ENCODE data around the gene ZFP3. TPM values are rescaled to one million over a fixed set of nuclear protein-coding genes. Genes with fewer than 3 reads are reported as not detected.
A peak's percentile ranks its signal among the peaks of the same experiment; 100 is the strongest.
"Not testable (repeated sequence)": the region's sequence is repeated elsewhere in the genome, so short reads cannot be mapped to it uniquely, and the experiment has no call there.

ZFP3 gene
- total RNA-seq, 1 experiment from 2014 or later, result 0.11 TPM

DNA sequence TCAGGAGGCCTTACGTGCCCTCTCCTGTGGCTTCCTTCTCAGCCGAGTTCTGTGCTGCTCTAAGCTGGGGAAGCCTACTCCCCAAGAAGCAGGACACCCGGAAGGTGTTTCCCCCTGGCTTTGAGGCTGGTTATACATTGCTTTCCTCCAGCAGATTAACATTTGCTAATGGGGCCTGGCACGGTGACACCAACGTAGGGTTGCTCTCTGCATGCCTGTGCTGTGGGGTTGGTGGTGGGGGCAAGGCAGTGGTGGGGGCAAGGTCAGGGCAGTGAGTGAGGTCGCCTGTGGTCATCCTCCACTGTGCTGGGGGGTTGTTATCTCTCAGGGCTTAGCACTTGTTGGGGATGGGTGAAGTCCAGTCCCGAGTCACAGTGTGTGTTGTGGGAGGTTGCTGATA, 41.8 kb downstream of the ZFP3 start:
- no peak overlapping the region for H3K27ac ChIP-seq (ENCODE audit: insufficient read length, low read depth, low read length)
- H2AK5ac ChIP-seq (ENCODE audit: insufficient read length, low read length), result no peak overlapping the region
- H2BK15ac ChIP-seq (ENCODE audit: low read depth, low read length), result no peak overlapping the region
- no peak overlapping the region for H4K8ac ChIP-seq (replicated peaks; ENCODE audit: insufficient read length, low read depth, low read length)
- H3K23ac ChIP-seq (ENCODE audit: insufficient read length, low read depth, low read length), result no peak overlapping the region
- no peak overlapping the region for H4K5ac ChIP-seq (ENCODE audit: insufficient read length, low read depth, low read length)
- H3K4me1 Mint-ChIP-seq, result peaks cover 6% of the 10 kb centered on the region in 2 experiments; a peak in 3 of 4 replicates
- no peaks in the 10 kb centered on the region; the same call in 1 of the 2 replicates for H3K27me3 ChIP-seq (ENCODE audit: insufficient read depth, low read length)
- no peaks in the 10 kb centered on the region for H4K20me1 ChIP-seq (ENCODE audit: control insufficient read depth, insufficient read depth, insufficient read length)
- no peak overlapping the region for H3K4ac ChIP-seq (ENCODE audit: low read depth, low read length)
- H3K79me2 ChIP-seq (ENCODE audit: insufficient read depth, low read length), result no peaks in the 10 kb centered on the region
- H2BK5ac ChIP-seq (ENCODE audit: insufficient read length, low read length), result no peak overlapping the region
- H2BK20ac ChIP-seq (ENCODE audit: low read depth, low read length, poor library complexity, severe bottlenecking), result no peak overlapping the region
- H3K36me3 Mint-ChIP-seq (ENCODE audit: insufficient read depth in 1 of 3, low read depth in 3 of 3), result peaks cover 0 to 8% (median 6%) of the 10 kb centered on the region in 3 experiments; a peak in 3 of 7 replicates
- no peak overlapping the region for H3K18ac ChIP-seq (ENCODE audit: insufficient read length, low read depth, low read length)
- H3K27ac Mint-ChIP-seq, result peak overlapping the region in 1 of 3 experiments; percentile 62; a peak in 1 of 7 replicates
- H3K56ac ChIP-seq (ENCODE audit: insufficient read length, low read depth, low read length), result no peak overlapping the region
- H3K79me1 ChIP-seq (ENCODE audit: insufficient read depth, low read depth, low read length, poor library complexity, severe bottlenecking), result no peaks in the 10 kb centered on the region
- no peak overlapping the region for H2BK12ac ChIP-seq (ENCODE audit: insufficient read length, low read depth, low read length)
- TF ChIP-seq, protein P1, sequence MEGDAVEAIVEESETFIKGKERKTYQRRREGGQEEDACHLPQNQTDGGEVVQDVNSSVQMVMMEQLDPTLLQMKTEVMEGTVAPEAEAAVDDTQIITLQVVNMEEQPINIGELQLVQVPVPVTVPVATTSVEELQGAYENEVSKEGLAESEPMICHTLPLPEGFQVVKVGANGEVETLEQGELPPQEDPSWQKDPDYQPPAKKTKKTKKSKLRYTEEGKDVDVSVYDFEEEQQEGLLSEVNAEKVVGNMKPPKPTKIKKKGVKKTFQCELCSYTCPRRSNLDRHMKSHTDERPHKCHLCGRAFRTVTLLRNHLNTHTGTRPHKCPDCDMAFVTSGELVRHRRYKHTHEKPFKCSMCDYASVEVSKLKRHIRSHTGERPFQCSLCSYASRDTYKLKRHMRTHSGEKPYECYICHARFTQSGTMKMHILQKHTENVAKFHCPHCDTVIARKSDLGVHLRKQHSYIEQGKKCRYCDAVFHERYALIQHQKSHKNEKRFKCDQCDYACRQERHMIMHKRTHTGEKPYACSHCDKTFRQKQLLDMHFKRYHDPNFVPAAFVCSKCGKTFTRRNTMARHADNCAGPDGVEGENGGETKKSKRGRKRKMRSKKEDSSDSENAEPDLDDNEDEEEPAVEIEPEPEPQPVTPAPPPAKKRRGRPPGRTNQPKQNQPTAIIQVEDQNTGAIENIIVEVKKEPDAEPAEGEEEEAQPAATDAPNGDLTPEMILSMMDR (conservative IDR thresholded peaks at IDR 0.05), result no peak
- H3K14ac ChIP-seq (ENCODE audit: insufficient read depth, low read length), result no peak overlapping the region
- WGBS (ENCODE audit: extremely low coverage, insufficient read length, low lambda C conversion rate), result no CpG with 5 or more reads among the region's 7 CpGs
- H3K23me2 ChIP-seq (ENCODE audit: insufficient read length, low read depth, low read length, poor library complexity, severe bottlenecking), result peaks cover 9% of the 10 kb centered on the region
- no peaks in the 10 kb centered on the region for H3K4me1 ChIP-seq (ENCODE audit: insufficient read depth, low read length)
- H3K9me3 Mint-ChIP-seq, result peaks cover 6 to 10% of the 10 kb centered on the region in 2 experiments; a peak in 4 of 5 replicates
- H2AFZ ChIP-seq (ENCODE audit: low read length), result no peak overlapping the region
- H3K9me3 ChIP-seq (ENCODE audit: control insufficient read depth, low read depth, low read length), result no peaks in the 10 kb centered on the region
- no peak overlapping the region for H3K4me3 Mint-ChIP-seq
- H3K9ac ChIP-seq (ENCODE audit: extremely low read depth, insufficient read length, low read length), result no peak overlapping the region
- H4K91ac ChIP-seq (ENCODE audit: insufficient read length, low read depth, low read length), result no peak overlapping the region
- peak; percentile 24 for DNase-seq
- H3T11ph ChIP-seq (ENCODE audit: low read length), result no peak overlapping the region
- H2BK120ac ChIP-seq (ENCODE audit: low read depth, low read length, poor library complexity, severe bottlenecking), result no peak overlapping the region
- H3K27me3 Mint-ChIP-seq (ENCODE audit: low read depth), result peaks cover 55% of the 10 kb centered on the region
- H3K4me2 ChIP-seq (ENCODE audit: insufficient read depth, insufficient read length, low read length), result no peak overlapping the region

DNA sequence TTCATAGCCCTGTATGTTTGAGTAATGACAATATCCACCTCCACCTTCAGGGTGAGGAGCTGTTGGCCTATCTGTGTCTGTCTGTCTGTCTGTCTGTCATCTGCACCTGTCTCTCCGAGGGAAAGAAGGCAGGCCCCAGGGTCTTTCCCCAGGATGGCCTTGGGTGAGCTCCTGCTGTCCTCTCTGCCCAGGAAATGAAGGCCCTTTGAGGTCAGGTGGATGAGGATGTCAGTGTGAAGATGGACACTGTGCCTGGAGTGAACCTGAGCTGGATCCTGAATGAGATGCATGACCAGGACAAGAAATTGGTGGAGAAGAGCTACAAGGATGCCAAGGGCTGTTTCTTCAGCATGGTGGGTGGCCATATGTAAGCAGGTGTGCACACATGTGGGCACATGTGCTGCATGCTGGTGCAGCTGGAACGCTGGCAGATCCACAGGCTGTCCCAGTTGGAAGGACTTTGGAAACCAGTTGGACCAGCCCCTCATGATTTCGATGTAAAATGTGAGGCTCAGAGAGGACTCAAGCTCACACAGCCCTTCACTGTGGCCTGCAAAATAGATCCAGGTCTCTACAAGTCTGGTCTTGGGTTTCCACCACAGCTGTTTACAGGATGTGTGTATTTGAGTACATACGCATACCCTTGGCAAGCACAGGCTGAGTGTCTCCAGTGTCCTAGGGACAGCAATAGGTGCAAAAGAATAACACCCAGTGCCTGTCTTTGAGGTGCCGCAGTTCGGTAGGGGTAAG, 42.3 kb downstream of the ZFP3 start:
- H4K91ac ChIP-seq (ENCODE audit: insufficient read length, low read depth, low read length); H3T11ph ChIP-seq (ENCODE audit: low read length); H3K4me2 ChIP-seq (ENCODE audit: insufficient read depth, insufficient read length, low read length); H2AFZ ChIP-seq (ENCODE audit: low read length); H3K4me3 Mint-ChIP-seq; H3K56ac ChIP-seq (ENCODE audit: insufficient read length, low read depth, low read length); H4K20me1 ChIP-seq (ENCODE audit: control insufficient read depth, insufficient read depth, insufficient read length); H4K8ac ChIP-seq (replicated peaks; ENCODE audit: insufficient read length, low read depth, low read length); H4K5ac ChIP-seq (ENCODE audit: insufficient read length, low read depth, low read length); H3K14ac ChIP-seq (ENCODE audit: insufficient read depth, low read length); H2BK5ac ChIP-seq (ENCODE audit: insufficient read length, low read length); H2AK5ac ChIP-seq (ENCODE audit: insufficient read length, low read length); H3K4me1 Mint-ChIP-seq; H2BK15ac ChIP-seq (ENCODE audit: low read depth, low read length); H2BK120ac ChIP-seq (ENCODE audit: low read depth, low read length, poor library complexity, severe bottlenecking); H3K9ac ChIP-seq (ENCODE audit: extremely low read depth, insufficient read length, low read length); H3K79me2 ChIP-seq (ENCODE audit: insufficient read depth, low read length); H2BK12ac ChIP-seq (ENCODE audit: insufficient read length, low read depth, low read length); H3K23me2 ChIP-seq (ENCODE audit: insufficient read length, low read depth, low read length, poor library complexity, severe bottlenecking); H3K27me3 ChIP-seq (ENCODE audit: insufficient read depth, low read length); H3K79me1 ChIP-seq (ENCODE audit: insufficient read depth, low read depth, low read length, poor library complexity, severe bottlenecking); H3K36me3 Mint-ChIP-seq (ENCODE audit: insufficient read depth in 1 of 3, low read depth in 3 of 3); H3K23ac ChIP-seq (ENCODE audit: insufficient read length, low read depth, low read length); H3K9me3 Mint-ChIP-seq; H2BK20ac ChIP-seq (ENCODE audit: low read depth, low read length, poor library complexity, severe bottlenecking); H3K4me1 ChIP-seq (ENCODE audit: insufficient read depth, low read length); H3K9me3 ChIP-seq (ENCODE audit: control insufficient read depth, low read depth, low read length); H3K27ac ChIP-seq (ENCODE audit: insufficient read length, low read depth, low read length); H3K18ac ChIP-seq (ENCODE audit: insufficient read length, low read depth, low read length); H3K4ac ChIP-seq (ENCODE audit: low read depth, low read length): not testable (repeated sequence)
- WGBS (ENCODE audit: extremely low coverage, insufficient read length, low lambda C conversion rate), result no CpG with 5 or more reads among the region's 6 CpGs
- Mint-ChIP-seq H3K27me3 (ENCODE audit: low read depth) (peaks cover 55% of the 10 kb centered on the region), H3K27ac (peak overlapping the region in 1 of 3 experiments; percentile 62; a peak in 2 of 7 replicates)
- DNase-seq, result peak; percentile 20

Data from H9 (cell line).